SU-DHL-6 (cell line): ENCODE results near the gene KANSL3.

Experiments
- H2AFZ ChIP-seq: fragments of 200-600 bp; sonication (generic); 2 replicates; pipeline ENCODE4 v1.6.1; 2014; ENCODE audit warnings: low read depth, mild to moderate bottlenecking, moderate library complexity, mixed read lengths, antibody characterized with exemption, low read length; ENCODE audit not compliant: severe bottlenecking
- H3F3A ChIP-seq: fragments of 200-600 bp; shearing (Covaris generic); 2 replicates; pipeline ENCODE4 v1.6.0; 2016; ENCODE audit warnings: antibody characterized with exemption, mild to moderate bottlenecking; ENCODE audit not compliant: insufficient read depth
- H3K27ac ChIP-seq: fragments of 200-600 bp; sonication (generic); 2 replicates; pipeline ENCODE4 v1.5.1; 2016; ENCODE audit warnings: low read depth, mild to moderate bottlenecking, low read length, moderate library complexity, mixed read lengths
- H3K27me3 ChIP-seq: fragments of 200-600 bp; sonication (generic), shearing (Covaris generic); 2 replicates; pipeline ENCODE4 v1.6.0; 2014; ENCODE audit warnings: mild to moderate bottlenecking, low read length
- H3K36me3 ChIP-seq: fragments of 200-600 bp; sonication (generic); 2 replicates; pipeline ENCODE4 v1.6.1; 2014; ENCODE audit warnings: mild to moderate bottlenecking, low read length, mixed read lengths
- H3K4me2 ChIP-seq: fragments of 300-600, 200-600 bp; shearing (Covaris generic), sonication (generic); 2 replicates; pipeline ENCODE4 v1.6.0; 2014; ENCODE audit warnings: low read length, low read depth, mild to moderate bottlenecking; ENCODE audit not compliant: poor library complexity, severe bottlenecking
- H3K4me3 ChIP-seq: fragments of 200-600 bp; sonication (generic); 2 replicates; pipeline ENCODE4 v1.5.1; 2014; ENCODE audit warnings: antibody characterized with exemption, low read length, mild to moderate bottlenecking, mixed read lengths; ENCODE audit not compliant: insufficient read depth, poor library complexity, severe bottlenecking
- H3K79me2 ChIP-seq: fragments of 200-600 bp; sonication (generic); 2 replicates; pipeline ENCODE4 v1.6.1; 2014; ENCODE audit warnings: mild to moderate bottlenecking, low read length, moderate library complexity; ENCODE audit not compliant: insufficient read depth
- H3K9ac ChIP-seq: fragments of 200-600 bp; sonication (generic); 2 replicates; pipeline ENCODE4 v1.7.0; 2014; ENCODE audit warnings: mild to moderate bottlenecking, low read length
- H3K9me2 ChIP-seq: fragments of 200-600 bp; sonication (generic); replicated peaks from 2 replicates; pipeline ENCODE4 v1.6.1; 2014; ENCODE audit warnings: low read length; ENCODE audit not compliant: insufficient read depth
- H3K9me3 ChIP-seq: fragments of 200-600 bp; sonication (generic); 2 replicates; pipeline ENCODE4 v1.6.1; 2014; ENCODE audit warnings: low read length, mixed read lengths; ENCODE audit not compliant: insufficient read depth
- H4K20me1 ChIP-seq: fragments of 200-600 bp; sonication (generic); 2 replicates; pipeline ENCODE4 v1.6.1; 2014; ENCODE audit warnings: low read depth, mild to moderate bottlenecking, antibody characterized with exemption, low read length, moderate library complexity, mixed read lengths
- CTCF ChIP-seq: fragments of 200-600 bp; sonication (generic); IDR thresholded peaks from one replicate; pipeline ENCODE4 v1.5.1; 2017; ENCODE audit warnings: antibody characterized with exemption, mild to moderate bottlenecking, low read length, moderate library complexity; ENCODE audit not compliant: insufficient read depth, poor library complexity, severe bottlenecking
- EZH2phosphoT487 ChIP-seq: fragments of 200-600 bp; sonication (generic), shearing (Covaris generic); conservative IDR thresholded peaks from 2 replicates; pipeline ENCODE4 v1.6.1; 2018; ENCODE audit warnings: mild to moderate bottlenecking, antibody characterized with exemption, low read length, moderate library complexity, mixed read lengths

The KANSL3 gene

GRCh38 chr2:96577501-96577900 lies 60.6 kb downstream of the KANSL3 start:
- no peaks in the 10 kb centered on the region for H3K9me2 ChIP-seq
- no peaks in the 10 kb centered on the region for H3K9me3 ChIP-seq
- no peaks in the 10 kb centered on the region for H3F3A ChIP-seq
- H3K79me2 ChIP-seq = no peaks in the 10 kb centered on the region
- no peaks in the 10 kb centered on the region for H3K36me3 ChIP-seq
- H3K27ac ChIP-seq = no peak overlapping the region
- no peak overlapping the region for H3K9ac ChIP-seq
- H3K27me3 ChIP-seq = no peaks in the 10 kb centered on the region
- no peak overlapping the region for H3K4me2 ChIP-seq
- H2AFZ ChIP-seq = no peak overlapping the region
- no peak overlapping the region for H3K4me3 ChIP-seq
- TF ChIP-seq EZH2phosphoT487 (no peak), CTCF (no peak)
- no peaks in the 10 kb centered on the region for H4K20me1 ChIP-seq

- Histone ChIP-seq H2AFZ (no peak overlapping the region), H3K9ac (no peak overlapping the region), H3K27ac (no peak overlapping the region), H3K9me3 (no peaks in the 10 kb centered on the region), H3K4me3 (no peak overlapping the region), H4K20me1 (no peaks in the 10 kb centered on the region), H3K27me3 (no peaks in the 10 kb centered on the region), H3K4me2 (no peak overlapping the region), H3K36me3 (no peaks in the 10 kb centered on the region), H3K9me2 (no peaks in the 10 kb centered on the region), H3F3A (no peaks in the 10 kb centered on the region), H3K79me2 (no peaks in the 10 kb centered on the region)
- TF ChIP-seq EZH2phosphoT487 = no peak
- no peak for TF ChIP-seq CTCF
These were observed 62.2 kb downstream of the KANSL3 start for GRCh38 chr2:96575785-96576456.

- Histone ChIP-seq H3F3A (no peaks in the 10 kb centered on the region), H3K36me3 (no peaks in the 10 kb centered on the region), H3K9ac (no peak overlapping the region), H3K27me3 (no peaks in the 10 kb centered on the region), H2AFZ (no peak overlapping the region), H3K9me3 (no peaks in the 10 kb centered on the region), H3K4me3 (no peak overlapping the region), H4K20me1 (no peaks in the 10 kb centered on the region), H3K4me2 (no peak overlapping the region), H3K27ac (no peak overlapping the region), H3K9me2 (no peaks in the 10 kb centered on the region), H3K79me2 (no peaks in the 10 kb centered on the region)
- no peak for TF ChIP-seq CTCF
- TF ChIP-seq EZH2phosphoT487 = no peak
These were observed 63.7 kb downstream of the KANSL3 start for GRCh38 chr2:96574364-96574763.
